ENCODE results near the gene AJAP1. TPM values are rescaled to one million over a fixed set of nuclear protein-coding genes. Genes with fewer than 3 reads are reported as not detected.
A peak's percentile ranks its signal among the peaks of the same experiment; 100 is the strongest.

AJAP1 gene
- total RNA-seq, 1 donor from 2014 or later = 0.46 TPM

GRCh38 chr1:4709641-4710040 is 55.2 kb downstream of the AJAP1 start:
- H3K27ac Mint-ChIP-seq = no peak overlapping the region
- peaks cover 4% of the 10 kb centered on the region for H3K4me1 Mint-ChIP-seq (ENCODE audit: low read depth)
- no peak for TF ChIP-seq CTCF (IDR thresholded peaks at IDR 0.05; ENCODE audit: unreplicated experiment)
- H3K36me3 Mint-ChIP-seq (ENCODE audit: insufficient read depth) = no peaks in the 10 kb centered on the region
- no peaks in the 10 kb centered on the region for H3K9me3 Mint-ChIP-seq (ENCODE audit: low read depth)
- H3K4me3 Mint-ChIP-seq (ENCODE audit: low read depth) = no peak overlapping the region
- DNase-seq (ENCODE audit: low spot score, unreplicated experiment) = no peak
- peaks cover 53% of the 10 kb centered on the region for H3K27me3 Mint-ChIP-seq

GRCh38 chr1:4710592-4711415 is 56.4 kb downstream of the AJAP1 start:
- Mint-ChIP-seq H3K9me3 (ENCODE audit: low read depth) (peaks cover 3% of the 10 kb centered on the region), H3K27ac (no peak overlapping the region), H3K4me3 (ENCODE audit: low read depth) (peak overlapping the region; percentile 22), H3K36me3 (ENCODE audit: insufficient read depth) (no peaks in the 10 kb centered on the region), H3K27me3 (peaks cover 55% of the 10 kb centered on the region), H3K4me1 (ENCODE audit: low read depth) (peaks cover 4% of the 10 kb centered on the region)
- no peak for TF ChIP-seq CTCF (IDR thresholded peaks at IDR 0.05; ENCODE audit: unreplicated experiment)
- DNase-seq (ENCODE audit: low spot score, unreplicated experiment) = peak; percentile 33

- H3K27me3 Mint-ChIP-seq = peaks cover 56% of the 10 kb centered on the region
- DNase-seq (ENCODE audit: low spot score, unreplicated experiment) = no peak
- H3K36me3 Mint-ChIP-seq (ENCODE audit: insufficient read depth) = no peaks in the 10 kb centered on the region
- H3K9me3 Mint-ChIP-seq (ENCODE audit: low read depth) = peaks cover 8% of the 10 kb centered on the region
- TF ChIP-seq CTCF (IDR thresholded peaks at IDR 0.05; ENCODE audit: unreplicated experiment) = no peak
- no peak overlapping the region for H3K27ac Mint-ChIP-seq
- peak overlapping the region; percentile 22 for H3K4me3 Mint-ChIP-seq (ENCODE audit: low read depth)
- peaks cover 4% of the 10 kb centered on the region for H3K4me1 Mint-ChIP-seq (ENCODE audit: low read depth)
Observed at GRCh38 chr1:4711416-4712275, 57.2 kb downstream of the AJAP1 start.

- peaks cover 4% of the 10 kb centered on the region for H3K4me1 Mint-ChIP-seq (ENCODE audit: low read depth)
- peaks cover 52% of the 10 kb centered on the region for H3K27me3 Mint-ChIP-seq
- H3K9me3 Mint-ChIP-seq (ENCODE audit: low read depth) = peaks cover 8% of the 10 kb centered on the region
- no peak overlapping the region for H3K4me3 Mint-ChIP-seq (ENCODE audit: low read depth)
- H3K36me3 Mint-ChIP-seq (ENCODE audit: insufficient read depth) = no peaks in the 10 kb centered on the region
- no peak for DNase-seq (ENCODE audit: low spot score, unreplicated experiment)
- TF ChIP-seq CTCF (IDR thresholded peaks at IDR 0.05; ENCODE audit: unreplicated experiment) = no peak
- no peak overlapping the region for H3K27ac Mint-ChIP-seq
Observed at GRCh38 chr1:4713669-4714068, 59.3 kb downstream of the AJAP1 start.

GRCh38 chr1:4716406-4716805 is 62.0 kb downstream of the AJAP1 start:
- H3K4me3 Mint-ChIP-seq (ENCODE audit: low read depth) = no peak overlapping the region
- H3K27me3 Mint-ChIP-seq = peaks cover 38% of the 10 kb centered on the region
- no peaks in the 10 kb centered on the region for H3K4me1 Mint-ChIP-seq (ENCODE audit: low read depth)
- no peak for DNase-seq (ENCODE audit: low spot score, unreplicated experiment)
- no peaks in the 10 kb centered on the region for H3K36me3 Mint-ChIP-seq (ENCODE audit: insufficient read depth)
- no peak overlapping the region for H3K27ac Mint-ChIP-seq
- H3K9me3 Mint-ChIP-seq (ENCODE audit: low read depth) = peaks cover 8% of the 10 kb centered on the region
- no peak for TF ChIP-seq CTCF (IDR thresholded peaks at IDR 0.05; ENCODE audit: unreplicated experiment)

Measured in progenitor cell of endocrine pancreas (in vitro differentiated cells).